C4-2B (cell line): ENCODE data around the gene PTMS.

ENCODE experiments used
- ZFX ChIP-seq: fragments of 450-650 bp; IDR thresholded peaks from 2 replicates; pipeline ENCODE4 v1.6.1; 2017
- TF ChIP-seq, protein P1 (sequence below): fragments of 450-650 bp; conservative IDR thresholded peaks from 2 replicates; pipeline ENCODE4 v1.5.1; 2017; ENCODE audit warnings: mild to moderate bottlenecking

DNA sequence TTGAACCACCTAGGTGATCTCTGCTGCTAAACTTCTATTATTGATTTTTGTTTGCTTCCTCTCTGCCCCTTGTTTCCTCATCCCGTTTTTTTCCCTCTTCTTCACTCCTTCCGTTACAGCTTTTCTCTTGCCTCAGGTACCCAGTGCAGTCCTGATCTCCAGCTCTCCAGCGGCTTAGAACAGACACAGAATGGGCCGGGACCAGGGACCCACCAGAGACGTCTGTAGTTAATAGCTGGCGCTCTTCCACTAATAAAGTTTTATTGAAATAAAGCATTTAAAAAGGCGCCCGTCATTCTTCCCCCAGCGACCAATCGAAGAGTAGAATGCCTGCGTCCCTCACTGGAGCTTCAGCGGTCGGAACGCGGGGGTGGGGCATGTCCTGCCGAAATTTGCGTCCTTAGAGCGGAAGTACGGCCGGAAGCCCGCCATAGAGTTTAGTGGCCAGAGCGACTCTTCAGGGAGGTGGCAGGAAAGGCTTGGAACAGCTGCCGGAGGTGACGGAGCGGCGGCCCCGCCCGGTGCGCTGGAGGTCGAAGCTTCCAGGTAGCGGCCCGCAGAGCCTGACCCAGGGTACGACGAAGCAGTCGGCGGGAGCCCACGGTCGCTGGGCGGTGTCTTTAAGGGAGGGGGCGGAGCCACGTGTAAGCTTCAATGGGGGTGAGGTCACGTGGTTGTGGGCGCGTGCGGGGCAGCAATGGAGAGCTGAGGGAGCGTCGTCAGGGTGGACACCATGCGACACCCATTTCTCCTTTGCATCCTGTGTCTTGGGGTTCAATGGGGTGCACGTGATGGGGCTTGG, 42.4 kb upstream of the PTMS start, which contains the start of gene COPS7A:
- TF ChIP-seq ZFX = no peak
- TF ChIP-seq, protein P1, sequence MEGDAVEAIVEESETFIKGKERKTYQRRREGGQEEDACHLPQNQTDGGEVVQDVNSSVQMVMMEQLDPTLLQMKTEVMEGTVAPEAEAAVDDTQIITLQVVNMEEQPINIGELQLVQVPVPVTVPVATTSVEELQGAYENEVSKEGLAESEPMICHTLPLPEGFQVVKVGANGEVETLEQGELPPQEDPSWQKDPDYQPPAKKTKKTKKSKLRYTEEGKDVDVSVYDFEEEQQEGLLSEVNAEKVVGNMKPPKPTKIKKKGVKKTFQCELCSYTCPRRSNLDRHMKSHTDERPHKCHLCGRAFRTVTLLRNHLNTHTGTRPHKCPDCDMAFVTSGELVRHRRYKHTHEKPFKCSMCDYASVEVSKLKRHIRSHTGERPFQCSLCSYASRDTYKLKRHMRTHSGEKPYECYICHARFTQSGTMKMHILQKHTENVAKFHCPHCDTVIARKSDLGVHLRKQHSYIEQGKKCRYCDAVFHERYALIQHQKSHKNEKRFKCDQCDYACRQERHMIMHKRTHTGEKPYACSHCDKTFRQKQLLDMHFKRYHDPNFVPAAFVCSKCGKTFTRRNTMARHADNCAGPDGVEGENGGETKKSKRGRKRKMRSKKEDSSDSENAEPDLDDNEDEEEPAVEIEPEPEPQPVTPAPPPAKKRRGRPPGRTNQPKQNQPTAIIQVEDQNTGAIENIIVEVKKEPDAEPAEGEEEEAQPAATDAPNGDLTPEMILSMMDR = no peak
